CD14-positive monocyte (primary cell): ENCODE data around the gene TXNRD2. TPM values are rescaled to one million over a fixed set of nuclear protein-coding genes. Genes with fewer than 3 reads are reported as not detected.

Source experiments
- DNase-seq, 3 donors: peaks; one replicate each; pipeline ENCODE4 v3.0.0-alpha.2; 2011 to 2022
- H2AFZ ChIP-seq: 2 replicates; pipeline ENCODE4 v1.6.0; 2012; ENCODE audit warnings: mild to moderate bottlenecking, low read depth, low read length, inconsistent platforms; ENCODE audit not compliant: insufficient read depth, poor library complexity, severe bottlenecking
- H3K27ac ChIP-seq, 2 donors: 1 replicate in 1 of 2; 2 replicates in 1 of 2; pipeline ENCODE4 v1.5.1; 2012 to 2013; ENCODE audit warnings: low read length in 2 of 2, control low read depth in 1 of 2, inconsistent platforms in 1 of 2, low read depth in 1 of 2, mild to moderate bottlenecking in 1 of 2
- H3K27me3 ChIP-seq, 2 donors: one replicate each; pipeline versions ENCODE4 v1.6.0 to v1.6.1; 2011 to 2013; ENCODE audit warnings: low read length in 2 of 2; ENCODE audit not compliant: control insufficient read depth in 2 of 2, insufficient read depth in 2 of 2
- H3K36me3 ChIP-seq, 2 donors: replicated peaks in 1 of 2; 1 replicate in 1 of 2; 2 replicates in 1 of 2; pipeline versions ENCODE4 v1.5.1 to v1.6.1; 2012 to 2013; ENCODE audit warnings: low read length in 2 of 2, control low read depth in 1 of 2, inconsistent platforms in 1 of 2, mild to moderate bottlenecking in 1 of 2; ENCODE audit not compliant: insufficient read depth in 2 of 2, control insufficient read depth in 1 of 2
- H3K4me1 ChIP-seq, 2 donors: 1 replicate in 1 of 2; 2 replicates in 1 of 2; pipeline versions ENCODE4 v1.5.1 to v1.6.1; 2012 to 2013; ENCODE audit warnings: low read length in 2 of 2, control low read depth in 1 of 2, inconsistent platforms in 1 of 2, mild to moderate bottlenecking in 1 of 2, moderate library complexity in 1 of 2; ENCODE audit not compliant: insufficient read depth in 2 of 2, control insufficient read depth in 1 of 2
- H3K4me2 ChIP-seq: replicated peaks from 2 replicates; pipeline ENCODE3; 2012; ENCODE audit warnings: low read length, moderate library complexity, mild to moderate bottlenecking; ENCODE audit not compliant: poor library complexity, severe bottlenecking; ENCODE audit errors: extremely low read depth
- H3K4me3 ChIP-seq, 3 experiments: fragments of 200-600 bp in 1 of 3; sonication (generic) in 1 of 3; replicated peaks in 1 of 3; 1 replicate in 2 of 3; 2 replicates in 1 of 3; pipeline ENCODE4 v1.5.1; 2011 to 2013; ENCODE audit warnings: low read length in 3 of 3, mild to moderate bottlenecking in 3 of 3, control low read depth in 2 of 3, low read depth in 2 of 3, inconsistent platforms in 1 of 3, moderate library complexity in 1 of 3
- H3K79me2 ChIP-seq: 2 replicates; pipeline ENCODE4 v1.6.0; 2012; ENCODE audit warnings: mild to moderate bottlenecking, control low read depth, inconsistent platforms, low read length, moderate library complexity; ENCODE audit not compliant: insufficient read depth
- H3K9ac ChIP-seq: 2 replicates; pipeline ENCODE4 v1.6.0; 2017; ENCODE audit warnings: low read length, mild to moderate bottlenecking; ENCODE audit not compliant: insufficient read depth, poor library complexity, severe bottlenecking
- H3K9me3 ChIP-seq, 2 donors: replicated peaks in 1 of 2; 1 replicate in 1 of 2; 2 replicates in 1 of 2; pipeline versions ENCODE4 v1.5.1 to v1.6.1; 2012 to 2013; ENCODE audit warnings: low read length in 2 of 2, control low read depth in 1 of 2; ENCODE audit not compliant: control insufficient read depth in 1 of 2, insufficient read depth in 1 of 2
- H4K20me1 ChIP-seq: 2 replicates; pipeline ENCODE4 v1.6.0; 2012; ENCODE audit warnings: mild to moderate bottlenecking, low read length, control low read depth, moderate library complexity; ENCODE audit not compliant: insufficient read depth
- H3K27ac Mint-ChIP-seq, 7 donors: one replicate each; pipeline ENCODE4 v1.8.0; 2020; ENCODE audit warnings: mild to moderate bottlenecking in 7 of 7, mixed read lengths in 7 of 7, moderate library complexity in 6 of 7, inconsistent platforms in 2 of 7
- H3K27me3 Mint-ChIP-seq, 3 donors: one replicate each; pipeline ENCODE4 v1.8.0; 2021 to 2022; ENCODE audit warnings: low read depth in 3 of 3, mild to moderate bottlenecking in 3 of 3, mixed read lengths in 3 of 3, moderate library complexity in 3 of 3, inconsistent platforms in 1 of 3
- H3K36me3 Mint-ChIP-seq, 2 donors: one replicate each; pipeline ENCODE4 v1.8.0; 2020; ENCODE audit warnings: mixed read lengths in 2 of 2, inconsistent platforms in 1 of 2, mild to moderate bottlenecking in 1 of 2
- H3K4me1 Mint-ChIP-seq: one replicate; pipeline ENCODE4 v1.8.0; 2020; ENCODE audit warnings: mild to moderate bottlenecking, mixed read lengths
- H3K4me3 Mint-ChIP-seq, 2 donors: one replicate each; pipeline ENCODE4 v1.8.0; 2020; ENCODE audit warnings: mild to moderate bottlenecking in 2 of 2, mixed read lengths in 2 of 2, moderate library complexity in 1 of 2
- H3K9me3 Mint-ChIP-seq, 7 donors: one replicate each; pipeline ENCODE4 v1.8.0; 2020 to 2022; ENCODE audit warnings: mixed read lengths in 7 of 7, mild to moderate bottlenecking in 6 of 7, moderate library complexity in 6 of 7, inconsistent platforms in 2 of 7
- WGBS: methylation state at CpG from one replicate; pipeline ENCODE4 v1.1.5; 2013; ENCODE audit warnings: missing lambda C conversion rate; ENCODE audit not compliant: insufficient coverage; 5-methylcytosine and 5-hydroxymethylcytosine counted together
- intact Hi-C, 2 donors: fragments of 100-400 bp; cut with micrococcal nuclease; formaldehyde crosslinking; loops; one replicate each; pipeline versions ENCODE4 v1.15.0 to v1.15.1; 2023
- polyA plus RNA-seq, 3 donors: library from polyadenylated mRNA; depleted of rRNA in 1 of 3; unstranded in 2 of 3; stranded (reverse) in 1 of 3; fragments of 300-500 nt in 2 of 3; fragments of >200 nt in 1 of 3; fragmentation: Illumina TruSeq in 2 of 3; gene quantifications; 1 replicate in 2 of 3; 2 replicates in 1 of 3; pipeline ENCODE4 v1.2.3, GENCODE V29; 2012 to 2021
- TF ChIP-seq, protein P1 (sequence below): fragments of 200-600 bp; IDR thresholded peaks from one replicate; pipeline ENCODE4 v1.8.0; 2022; ENCODE audit warnings: antibody characterized with exemption, mild to moderate bottlenecking

Gene TXNRD2
- polyA plus RNA-seq, 3 donors = 24.9 to 54.9 (median 30.8) TPM

DNA sequence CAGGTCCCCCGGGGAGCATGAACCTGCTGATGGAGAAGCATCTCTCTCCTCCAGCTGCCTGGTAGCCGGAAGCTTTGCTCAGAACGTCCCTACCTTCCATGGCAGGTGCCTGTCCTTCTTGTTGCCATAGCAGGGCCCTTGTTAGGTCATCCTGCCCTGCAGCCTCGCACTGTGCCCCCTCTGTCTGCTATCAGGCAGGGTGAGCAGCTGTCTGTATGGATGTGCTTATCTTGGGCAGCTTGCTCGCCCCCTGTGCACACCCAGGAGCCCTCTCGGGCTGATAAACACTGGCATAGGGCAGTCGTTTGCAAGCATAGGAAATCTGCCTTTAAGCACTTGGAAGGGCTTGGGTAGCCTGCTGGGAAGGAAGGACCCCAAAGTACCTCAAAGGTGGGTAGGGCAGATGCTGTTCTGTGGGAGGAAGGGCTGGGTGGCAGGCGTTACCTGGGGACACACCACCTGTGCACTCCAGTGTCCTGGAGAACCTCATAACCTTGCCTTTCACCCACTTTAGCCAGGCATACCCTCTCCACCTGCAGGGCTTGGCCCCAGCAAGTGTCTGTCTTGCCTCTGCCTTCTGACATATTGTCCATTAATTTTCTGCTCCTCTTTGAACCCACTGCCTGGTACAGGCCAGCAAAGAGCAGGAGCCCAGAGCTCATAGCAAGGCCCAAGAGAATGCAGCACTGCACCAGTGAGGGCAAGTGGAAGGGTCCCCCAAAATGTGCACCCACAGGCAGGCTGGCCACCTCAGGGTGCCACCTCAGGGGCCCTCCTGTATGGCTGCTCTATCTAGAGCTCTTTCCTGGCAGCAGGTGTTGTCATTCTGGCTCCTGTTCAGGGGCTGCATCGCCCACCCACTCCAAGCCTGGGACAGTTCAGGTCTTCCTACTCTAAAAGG lies 8.0 kb downstream of the TXNRD2 start:
- peaks cover 3 to 9% of the 10 kb centered on the region in 2 donors for H3K9me3 ChIP-seq
- H3K9me3 Mint-ChIP-seq = peaks cover 6 to 14% (median 8%) of the 10 kb centered on the region in 7 donors
- H3K36me3 ChIP-seq = peaks cover 0 to 15% of the 10 kb centered on the region in 2 donors
- no peak for DNase-seq
- H3K4me3 ChIP-seq = no peak overlapping the region
- no peaks in the 10 kb centered on the region for H3K27me3 ChIP-seq
- H3K9ac ChIP-seq = peak overlapping the region; percentile 10
- peaks cover 25% of the 10 kb centered on the region for H3K79me2 ChIP-seq
- peaks cover 0 to 2% (median 0%) of the 10 kb centered on the region in 3 donors for H3K27me3 Mint-ChIP-seq
- peak overlapping the region; percentile 42 for H3K4me2 ChIP-seq
- H3K27ac ChIP-seq = peak overlapping the region; percentile 69 to 79
- WGBS = 97% methylated on average over 5 of the region's 9 CpGs
- H3K4me1 ChIP-seq = peaks cover 45 to 58% of the 10 kb centered on the region in 2 donors
- H4K20me1 ChIP-seq = no peaks in the 10 kb centered on the region
- peaks cover 32 to 38% of the 10 kb centered on the region in 2 donors for H3K36me3 Mint-ChIP-seq
- no peak overlapping the region for H3K4me3 Mint-ChIP-seq
- H3K27ac Mint-ChIP-seq = peak overlapping the region in 6 of 7 donors; percentile 25 to 88 (median 81)
- TF ChIP-seq, protein P1, sequence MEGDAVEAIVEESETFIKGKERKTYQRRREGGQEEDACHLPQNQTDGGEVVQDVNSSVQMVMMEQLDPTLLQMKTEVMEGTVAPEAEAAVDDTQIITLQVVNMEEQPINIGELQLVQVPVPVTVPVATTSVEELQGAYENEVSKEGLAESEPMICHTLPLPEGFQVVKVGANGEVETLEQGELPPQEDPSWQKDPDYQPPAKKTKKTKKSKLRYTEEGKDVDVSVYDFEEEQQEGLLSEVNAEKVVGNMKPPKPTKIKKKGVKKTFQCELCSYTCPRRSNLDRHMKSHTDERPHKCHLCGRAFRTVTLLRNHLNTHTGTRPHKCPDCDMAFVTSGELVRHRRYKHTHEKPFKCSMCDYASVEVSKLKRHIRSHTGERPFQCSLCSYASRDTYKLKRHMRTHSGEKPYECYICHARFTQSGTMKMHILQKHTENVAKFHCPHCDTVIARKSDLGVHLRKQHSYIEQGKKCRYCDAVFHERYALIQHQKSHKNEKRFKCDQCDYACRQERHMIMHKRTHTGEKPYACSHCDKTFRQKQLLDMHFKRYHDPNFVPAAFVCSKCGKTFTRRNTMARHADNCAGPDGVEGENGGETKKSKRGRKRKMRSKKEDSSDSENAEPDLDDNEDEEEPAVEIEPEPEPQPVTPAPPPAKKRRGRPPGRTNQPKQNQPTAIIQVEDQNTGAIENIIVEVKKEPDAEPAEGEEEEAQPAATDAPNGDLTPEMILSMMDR = no peak
- no peak overlapping the region for H2AFZ ChIP-seq
- intact Hi-C loops = no loop called here
- peaks cover 54% of the 10 kb centered on the region for H3K4me1 Mint-ChIP-seq

DNA sequence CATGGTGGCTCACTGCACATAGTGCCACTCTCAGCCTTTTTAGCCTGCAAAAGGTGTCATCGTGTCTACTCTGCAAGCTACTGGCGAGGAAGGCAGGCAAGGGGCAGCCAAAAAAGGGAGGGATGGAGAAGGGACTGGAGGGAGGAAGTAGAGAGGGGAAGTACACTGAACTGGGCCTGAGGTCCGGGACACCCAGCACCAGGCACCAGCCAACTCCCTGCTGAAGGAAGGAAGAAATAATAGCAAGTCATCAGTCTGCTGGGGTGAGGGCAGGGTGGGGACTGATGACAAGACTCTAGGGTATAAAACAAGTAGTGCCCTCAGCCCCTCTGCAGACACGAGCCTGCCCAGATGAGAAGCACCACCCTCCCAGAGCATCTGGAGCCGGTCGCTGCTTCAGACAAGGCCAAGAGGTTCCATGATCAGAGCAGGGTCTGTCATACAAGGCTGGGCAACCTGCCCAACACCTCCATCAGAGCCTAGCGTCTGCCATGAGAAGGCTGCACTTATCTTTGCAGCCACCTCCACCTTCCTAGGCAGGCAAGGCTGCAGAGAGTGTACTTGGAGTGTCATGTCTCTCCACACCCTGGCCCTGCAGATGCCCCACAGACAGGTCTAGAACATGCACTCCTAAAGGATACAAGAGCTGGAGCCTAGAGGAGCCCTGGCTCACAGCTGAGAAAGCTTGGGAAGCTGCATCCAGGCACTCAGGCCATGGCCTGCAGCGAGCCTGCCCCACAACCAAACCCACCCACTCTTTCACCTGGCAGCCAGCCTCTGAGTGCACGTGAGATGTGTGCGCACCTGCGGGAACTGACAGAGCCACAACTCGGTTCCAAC lies 9.0 kb downstream of the TXNRD2 start:
- Histone ChIP-seq H3K36me3 (peaks cover 0 to 18% of the 10 kb centered on the region in 2 donors), H3K9ac (peak overlapping the region; percentile 24), H3K27ac (peak overlapping the region; percentile 69 to 79), H3K79me2 (peaks cover 25% of the 10 kb centered on the region), H3K4me3 (peak overlapping the region in 1 of 3 experiments; percentile 47), H3K27me3 (no peaks in the 10 kb centered on the region), H3K4me2 (peak overlapping the region; percentile 42), H3K4me1 (peaks cover 40 to 53% of the 10 kb centered on the region in 2 donors), H3K9me3 (peaks cover 3 to 9% of the 10 kb centered on the region in 2 donors), H2AFZ (peak overlapping the region; percentile 24), H4K20me1 (no peaks in the 10 kb centered on the region)
- peak overlapping the region; percentile 51 to 77 for H3K4me3 Mint-ChIP-seq
- H3K4me1 Mint-ChIP-seq = peaks cover 50% of the 10 kb centered on the region
- peaks cover 0 to 2% (median 0%) of the 10 kb centered on the region in 3 donors for H3K27me3 Mint-ChIP-seq
- 14% methylated on average over 8 of the region's 12 CpGs for WGBS
- H3K27ac Mint-ChIP-seq = peak overlapping the region; percentile 25 to 89 (median 84)
- intact Hi-C loops = no loop called here
- peak; percentile 44 to 59 (median 51) for DNase-seq
- peaks cover 36 to 44% of the 10 kb centered on the region in 2 donors for H3K36me3 Mint-ChIP-seq
- TF ChIP-seq, protein P1 = no peak
- H3K9me3 Mint-ChIP-seq = peaks cover 6 to 14% (median 8%) of the 10 kb centered on the region in 7 donors
